DOHH2 (cell line): ENCODE measurements around the gene PLA2G2C.

ENCODE experiments used
- CTCF ChIP-seq: fragments of 200-600 bp; sonication (generic); IDR thresholded peaks from one replicate; pipeline ENCODE4 v1.5.1; 2014; ENCODE audit warnings: antibody characterized with exemption, mild to moderate bottlenecking, low read depth, low read length; ENCODE audit not compliant: poor library complexity, severe bottlenecking
- EZH2phosphoT487 ChIP-seq: fragments of 200-600 bp; sonication (generic); IDR thresholded peaks from 2 replicates; pipeline ENCODE4 v1.6.1; 2017; ENCODE audit warnings: borderline replicate concordance, mild to moderate bottlenecking, antibody characterized with exemption, low read length, moderate library complexity, mixed read lengths

GRCh38 chr1:20167126-20167525 lies 19.2 kb downstream of the PLA2G2C start:
- TF ChIP-seq CTCF (no peak), EZH2phosphoT487 (no peak)
